Endothelial cell of umbilical vein (primary cell): ENCODE results near the gene ACCSL. TPM values are rescaled to one million over a fixed set of nuclear protein-coding genes. Genes with fewer than 3 reads are reported as not detected.

ENCODE experiments used
- BruUV-seq: library from RNA; stranded (reverse); fragments of 400-500 nt; replicated peaks from 2 replicates; lab custom pipeline; 2021; lab: Mats Ljungman, UMichigan
- CTCF ChIA-PET: fragments of 300-600, 350-600 bp; sonication (Branson Sonifier 250); formaldehyde crosslinking; loops from one replicate; lab custom pipeline; 2021; ENCODE audit warnings: antibody characterized with exemption, inconsistent platforms; lab: Charles Lee
- POLR2A ChIA-PET: fragments of 300-600, 350-600 bp; sonication (Branson Sonifier 250); formaldehyde crosslinking; loops from one replicate; lab custom pipeline; 2021; ENCODE audit warnings: antibody characterized with exemption, inconsistent platforms; lab: Charles Lee
- DNase-seq: peaks from one replicate; pipeline ENCODE4 v3.0.0-alpha.2; 2011; ENCODE audit warnings: low read depth, low spot score
- FAIRE-seq: peaks from 2 replicates; lab custom pipeline; 2011; peaks lifted over from hg19 to GRCh38; lab: Jason Lieb, UNC
- H2AFZ ChIP-seq: 2 replicates; pipeline ENCODE4 v1.6.0; 2012; ENCODE audit warnings: low read depth, low read length, control low read depth, inconsistent platforms
- H3K27ac ChIP-seq: 2 replicates; pipeline ENCODE4 v1.5.1; 2011; ENCODE audit warnings: low read depth, mild to moderate bottlenecking, control low read depth, low read length, moderate library complexity; ENCODE audit not compliant: insufficient read depth
- H3K27me3 ChIP-seq, 2 experiments: 2 replicates each; pipeline versions ENCODE4 v1.6.0 to v1.6.1; 2011; ENCODE audit warnings: low read length in 2 of 2, mixed read lengths in 1 of 2; ENCODE audit not compliant: control insufficient read depth in 2 of 2, insufficient read depth in 2 of 2
- H3K36me3 ChIP-seq, 2 experiments: 2 replicates in 1 of 2; 3 replicates in 1 of 2; pipeline ENCODE4 v1.5.1; 2011; ENCODE audit warnings: low read length in 2 of 2, mild to moderate bottlenecking in 1 of 2, moderate library complexity in 1 of 2; ENCODE audit not compliant: control insufficient read depth in 2 of 2, insufficient read depth in 2 of 2; ENCODE audit errors: extremely low read depth in 1 of 2
- H3K4me1 ChIP-seq: 3 replicates; pipeline ENCODE4 v1.5.1; 2011; ENCODE audit warnings: mild to moderate bottlenecking, low read length; ENCODE audit not compliant: control insufficient read depth, insufficient read depth; ENCODE audit errors: extremely low read depth
- H3K4me2 ChIP-seq: 2 replicates; pipeline ENCODE4 v1.6.1; 2011; ENCODE audit warnings: low read length, control low read depth, mixed read lengths; ENCODE audit not compliant: insufficient read depth
- H3K4me3 ChIP-seq, 3 experiments: fragments of 200-600 bp in 1 of 3; sonication (generic), shearing (Covaris generic) in 1 of 3; replicated peaks in 1 of 3; 2 replicates each; pipeline ENCODE4 v1.5.1; 2011 to 2016; ENCODE audit warnings: control low read depth in 3 of 3, low read length in 3 of 3, mild to moderate bottlenecking in 2 of 3, inconsistent platforms in 1 of 3, low read depth in 1 of 3, moderate library complexity in 1 of 3; ENCODE audit not compliant: insufficient read depth in 1 of 3
- H3K79me2 ChIP-seq: 2 replicates; pipeline ENCODE4 v1.6.0; 2012; ENCODE audit warnings: low read length, inconsistent platforms; ENCODE audit not compliant: control insufficient read depth, insufficient read depth
- H3K9ac ChIP-seq: replicated peaks from 2 replicates; pipeline ENCODE3; 2011; ENCODE audit warnings: low read length, control low read depth; ENCODE audit not compliant: insufficient read depth; ENCODE audit errors: extremely low read depth
- H3K9me1 ChIP-seq: replicated peaks from 3 replicates; pipeline ENCODE4 v1.6.0; 2011; ENCODE audit warnings: mild to moderate bottlenecking, low read length; ENCODE audit not compliant: control insufficient read depth, insufficient read depth; ENCODE audit errors: extremely low read depth
- H3K9me3 ChIP-seq: replicated peaks from 2 replicates; pipeline ENCODE4 v1.5.1; 2012; ENCODE audit warnings: low read length, inconsistent platforms; ENCODE audit not compliant: control insufficient read depth, insufficient read depth
- H4K20me1 ChIP-seq: replicated peaks from 2 replicates; pipeline ENCODE3; 2011; ENCODE audit warnings: mild to moderate bottlenecking, low read length; ENCODE audit not compliant: control insufficient read depth, insufficient read depth; ENCODE audit errors: extremely low read depth
- EZH2 ChIP-seq: IDR thresholded peaks from 2 replicates; pipeline ENCODE4 v1.6.1; 2012; ENCODE audit warnings: borderline replicate concordance, low read depth, mild to moderate bottlenecking, moderate library complexity, low read length, inconsistent platforms; ENCODE audit not compliant: severe bottlenecking
- FOS ChIP-seq: IDR thresholded peaks from 2 replicates; pipeline ENCODE4 v1.6.1; 2011; ENCODE audit warnings: mild to moderate bottlenecking, low read length, moderate library complexity, borderline replicate concordance; ENCODE audit not compliant: insufficient read depth
- GATA2 ChIP-seq: IDR thresholded peaks from 2 replicates; pipeline ENCODE4 v1.7.0; 2011; ENCODE audit warnings: low read depth, mild to moderate bottlenecking, moderate library complexity, mixed read lengths, low read length; ENCODE audit not compliant: insufficient read length, insufficient read depth
- JUN ChIP-seq: IDR thresholded peaks from 2 replicates; pipeline ENCODE4 v1.6.1; 2011; ENCODE audit warnings: borderline replicate concordance, low read depth; ENCODE audit not compliant: insufficient read length, insufficient read depth
- MYC ChIP-seq: IDR thresholded peaks from one replicate; pipeline ENCODE4 v1.6.1; 2011; ENCODE audit warnings: mild to moderate bottlenecking, low read depth, low read length
- POLR2A ChIP-seq: IDR thresholded peaks from 2 replicates; pipeline ENCODE4 v1.6.1; 2012; ENCODE audit warnings: low read depth, mild to moderate bottlenecking, control low read depth, low read length
- POLR2AphosphoS5 ChIP-seq: IDR thresholded peaks from 2 replicates; pipeline ENCODE4 v1.6.1; 2012; ENCODE audit warnings: low read depth, mild to moderate bottlenecking, control low read depth, low read length, moderate library complexity; ENCODE audit not compliant: insufficient read depth
- dilution Hi-C: fragments of 300-500 bp; cut with MboI; formaldehyde crosslinking; loops from one replicate; pipeline ENCODE4 v1.15.0; 2019; ENCODE audit warnings: low sequenced_read_pairs; ENCODE audit not compliant: extremely low pct_ligation_motif_present
- intact Hi-C: fragments of 100-400 bp; cut with micrococcal nuclease; formaldehyde crosslinking; loops from one replicate; pipeline ENCODE4 v1.10.0; 2022
- polyA plus RNA-seq, 4 experiments: library from polyadenylated mRNA; depleted of rRNA in 3 of 4; stranded (reverse) in 3 of 4; unstranded in 1 of 4; fragments of >200 nt; gene quantifications; 2 replicates each; pipeline versions ENCODE4 v1.2.1 to v1.2.3, GENCODE V29; 2011 to 2012; ENCODE audit warnings: missing spikeins in 1 of 4
- total RNA-seq: library from RNA; stranded (reverse); gene quantifications from 2 replicates; pipeline ENCODE4 v1.2.3, GENCODE V29; 2021
- TF ChIP-seq, protein P1 (sequence below), 2 donors: IDR thresholded peaks; 1 replicate in 1 of 2; 2 replicates in 1 of 2; pipeline ENCODE4 v1.5.1; 2011; ENCODE audit warnings: low read length in 2 of 2, mild to moderate bottlenecking in 2 of 2, moderate library complexity in 2 of 2, control low read depth in 1 of 2, inconsistent platforms in 1 of 2, low read depth in 1 of 2; ENCODE audit not compliant: insufficient read depth in 1 of 2; ENCODE audit errors: extremely low read depth in 1 of 2
- TF ChIP-seq, protein P2 (sequence below): IDR thresholded peaks from 2 replicates; pipeline ENCODE4 v1.6.1; 2011; ENCODE audit not compliant: insufficient read depth, insufficient read length

Gene ACCSL
- total and polyA plus RNA-seq, 2 donors (not counting 3 experiments of a cell fraction or from before 2014, with no cell fraction given): not detected

DNA sequence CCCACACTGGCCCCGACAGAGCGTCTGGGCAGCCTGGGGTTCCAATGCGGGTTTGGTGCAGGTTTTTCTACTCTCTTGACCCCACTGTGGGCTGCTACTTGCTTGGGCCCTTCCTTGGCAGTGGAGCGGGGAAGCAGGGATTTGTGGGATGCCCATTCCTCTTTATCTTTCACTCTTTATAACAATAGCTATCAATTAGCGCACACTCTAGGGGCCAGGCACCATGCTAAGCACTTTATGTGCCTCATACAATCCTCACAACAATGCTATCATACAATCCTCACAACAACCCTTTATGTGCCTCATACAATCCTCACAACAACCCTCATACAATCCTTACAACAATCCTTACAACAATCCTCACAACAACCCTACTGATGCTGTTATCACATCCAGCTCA is 31.0 kb downstream of the ACCSL start:
- peaks cover 5% of the 10 kb centered on the region in 2 experiments for H3K27me3 ChIP-seq
- no peak for TF ChIP-seq GATA2
- no peak for TF ChIP-seq POLR2AphosphoS5
- no peak for TF ChIP-seq EZH2
- TF ChIP-seq POLR2A: no peak
- TF ChIP-seq FOS: no peak
- TF ChIP-seq, protein P1, sequence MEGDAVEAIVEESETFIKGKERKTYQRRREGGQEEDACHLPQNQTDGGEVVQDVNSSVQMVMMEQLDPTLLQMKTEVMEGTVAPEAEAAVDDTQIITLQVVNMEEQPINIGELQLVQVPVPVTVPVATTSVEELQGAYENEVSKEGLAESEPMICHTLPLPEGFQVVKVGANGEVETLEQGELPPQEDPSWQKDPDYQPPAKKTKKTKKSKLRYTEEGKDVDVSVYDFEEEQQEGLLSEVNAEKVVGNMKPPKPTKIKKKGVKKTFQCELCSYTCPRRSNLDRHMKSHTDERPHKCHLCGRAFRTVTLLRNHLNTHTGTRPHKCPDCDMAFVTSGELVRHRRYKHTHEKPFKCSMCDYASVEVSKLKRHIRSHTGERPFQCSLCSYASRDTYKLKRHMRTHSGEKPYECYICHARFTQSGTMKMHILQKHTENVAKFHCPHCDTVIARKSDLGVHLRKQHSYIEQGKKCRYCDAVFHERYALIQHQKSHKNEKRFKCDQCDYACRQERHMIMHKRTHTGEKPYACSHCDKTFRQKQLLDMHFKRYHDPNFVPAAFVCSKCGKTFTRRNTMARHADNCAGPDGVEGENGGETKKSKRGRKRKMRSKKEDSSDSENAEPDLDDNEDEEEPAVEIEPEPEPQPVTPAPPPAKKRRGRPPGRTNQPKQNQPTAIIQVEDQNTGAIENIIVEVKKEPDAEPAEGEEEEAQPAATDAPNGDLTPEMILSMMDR (IDR thresholded peaks at IDR 0.05; ENCODE audit: extremely low read depth in 1 of 2, insufficient read depth in 1 of 2, low read depth in 1 of 2, low read length in 2 of 2): no peak
- TF ChIP-seq, protein P2, sequence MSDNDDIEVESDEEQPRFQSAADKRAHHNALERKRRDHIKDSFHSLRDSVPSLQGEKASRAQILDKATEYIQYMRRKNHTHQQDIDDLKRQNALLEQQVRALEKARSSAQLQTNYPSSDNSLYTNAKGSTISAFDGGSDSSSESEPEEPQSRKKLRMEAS: no peak
- TF ChIP-seq MYC: no peak
- TF ChIP-seq JUN: no peak
- H3K9ac ChIP-seq: no peak overlapping the region
- no peak overlapping the region for H3K4me3 ChIP-seq
- no peaks in the 10 kb centered on the region for H3K4me1 ChIP-seq
- H3K27ac ChIP-seq: no peak overlapping the region
- dilution Hi-C loops: no loop called here
- no TSS peak for BruUV-seq
- no peaks in the 10 kb centered on the region for H3K79me2 ChIP-seq
- FAIRE-seq (no peak), DNase-seq (no peak)
- H3K9me1 ChIP-seq: no peaks in the 10 kb centered on the region
- H2AFZ ChIP-seq: no peak overlapping the region
- H3K36me3 ChIP-seq: peaks cover 0 to 3% of the 10 kb centered on the region in 2 experiments
- CTCF ChIA-PET: interaction anchor here (1.4 to 2.3 kb wide), 2 partner anchors 10 to 16 kb away, joined by 4 to 14 read pairs; partner anchors contain the start of gene EXT2
- H4K20me1 ChIP-seq: no peaks in the 10 kb centered on the region
- no peak overlapping the region for H3K4me2 ChIP-seq
- intact Hi-C loops: no loop called here
- POLR2A ChIA-PET: no interaction called here
- H3K9me3 ChIP-seq: no peaks in the 10 kb centered on the region
